HepG2 (cell line): ENCODE data around the gene GAL3ST1. TPM values are rescaled to one million over a fixed set of nuclear protein-coding genes. Genes with fewer than 3 reads are reported as not detected.

Source experiments
- CHD4 ChIP-seq: fragments of 200-600 bp; sonication (generic); IDR thresholded peaks from 2 replicates; pipeline ENCODE4 v1.7.0; 2017; ENCODE audit warnings: mild to moderate bottlenecking, low read length, borderline replicate concordance
- CREB3 ChIP-seq: sonication (generic); formaldehyde crosslinking; IDR thresholded peaks from 2 replicates; pipeline ENCODE4 v1.5.0; 2020; ENCODE audit warnings: missing genetic modification reagents
- DZIP1 ChIP-seq: sonication (generic); formaldehyde crosslinking; IDR thresholded peaks from 2 replicates; pipeline ENCODE4 v1.5.0; 2020; ENCODE audit warnings: mild to moderate bottlenecking, missing genetic modification reagents
- GATAD2A ChIP-seq: IDR thresholded peaks from 2 replicates; pipeline ENCODE4 v1.6.1; 2016
- MTA3 ChIP-seq: sonication (generic); formaldehyde crosslinking; IDR thresholded peaks from 2 replicates; pipeline ENCODE4 v1.4.0; 2020; ENCODE audit warnings: missing genetic modification reagents
- NCOA5 ChIP-seq: sonication (generic); formaldehyde crosslinking; IDR thresholded peaks from 2 replicates; pipeline ENCODE4 v1.4.0; 2020; ENCODE audit warnings: missing genetic modification reagents
- RFX3 ChIP-seq: IDR thresholded peaks from 2 replicates; pipeline ENCODE4 v1.6.1; 2016; ENCODE audit warnings: missing biosample characterization, missing genetic modification reagents
- ZNF674 ChIP-seq: sonication (generic); formaldehyde crosslinking; IDR thresholded peaks from 2 replicates; pipeline ENCODE4 v1.5.0; 2020; ENCODE audit warnings: low read depth, mild to moderate bottlenecking, missing genetic modification reagents
- polyA plus RNA-seq, 8 experiments: library from polyadenylated mRNA; depleted of rRNA in 3 of 8; stranded (reverse) in 7 of 8; unstranded in 1 of 8; fragments of >200 nt; fragmentation: Illumina TruSeq in 4 of 8; extraction: Trizol in 4 of 8; gene quantifications; 2 replicates each; pipeline versions ENCODE4 v1.2.1 to v1.2.3, GENCODE V29; 2011 to 2016; ENCODE audit warnings: low read depth in 4 of 8, missing spikeins in 1 of 8, mixed read lengths in 1 of 8; ENCODE audit not compliant: insufficient read depth in 1 of 8
- total RNA-seq, 5 experiments: library from RNA; depleted of rRNA; stranded (reverse); fragments of >200 nt; fragmentation: Illumina TruSeq; extraction: Trizol; gene quantifications; 2 replicates each; pipeline ENCODE4 v1.2.3, GENCODE V29; 2016; ENCODE audit warnings: low read depth in 1 of 5
- TF ChIP-seq, protein P1 (sequence below): IDR thresholded peaks from 2 replicates; pipeline ENCODE4 v1.6.1; 2012; ENCODE audit warnings: low read depth, low read length, improper control_type of control experiment
- TF ChIP-seq, protein P2 (sequence below): sonication (generic); formaldehyde crosslinking; conservative IDR thresholded peaks from 2 replicates; pipeline ENCODE4 v1.4.0; 2020; ENCODE audit warnings: missing genetic modification reagents
- TF ChIP-seq, protein P3 (sequence below): sonication (generic); formaldehyde crosslinking; IDR thresholded peaks from 2 replicates; pipeline ENCODE4 v1.4.0; 2020; ENCODE audit warnings: mild to moderate bottlenecking, missing genetic modification reagents

The GAL3ST1 gene
- total and polyA plus RNA-seq, 2 of the 13 experiments (the other 11 are each of a cell fraction or from before 2014, with no cell fraction given): 4.4 to 14.7 TPM

DNA sequence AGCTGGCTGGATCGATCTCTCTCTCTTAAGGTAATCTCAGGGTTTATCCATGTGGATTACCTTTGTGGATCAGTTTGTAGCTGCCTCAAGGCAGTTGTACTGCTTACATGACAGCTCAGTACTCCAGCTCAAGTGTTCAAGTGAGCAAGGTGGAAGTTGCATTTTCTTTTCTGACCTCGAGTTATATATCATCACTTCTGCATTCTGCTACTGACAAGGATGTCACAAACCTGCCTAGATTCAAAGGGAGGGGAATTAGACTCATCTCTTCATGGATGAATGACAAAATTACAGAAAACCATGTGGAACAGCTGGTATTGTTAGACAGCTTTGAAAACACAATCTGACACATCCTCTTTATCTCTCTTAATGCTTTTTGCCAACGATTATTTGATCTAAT lies 26.5 kb upstream of the GAL3ST1 start (continued):
- TF ChIP-seq, protein P1, sequence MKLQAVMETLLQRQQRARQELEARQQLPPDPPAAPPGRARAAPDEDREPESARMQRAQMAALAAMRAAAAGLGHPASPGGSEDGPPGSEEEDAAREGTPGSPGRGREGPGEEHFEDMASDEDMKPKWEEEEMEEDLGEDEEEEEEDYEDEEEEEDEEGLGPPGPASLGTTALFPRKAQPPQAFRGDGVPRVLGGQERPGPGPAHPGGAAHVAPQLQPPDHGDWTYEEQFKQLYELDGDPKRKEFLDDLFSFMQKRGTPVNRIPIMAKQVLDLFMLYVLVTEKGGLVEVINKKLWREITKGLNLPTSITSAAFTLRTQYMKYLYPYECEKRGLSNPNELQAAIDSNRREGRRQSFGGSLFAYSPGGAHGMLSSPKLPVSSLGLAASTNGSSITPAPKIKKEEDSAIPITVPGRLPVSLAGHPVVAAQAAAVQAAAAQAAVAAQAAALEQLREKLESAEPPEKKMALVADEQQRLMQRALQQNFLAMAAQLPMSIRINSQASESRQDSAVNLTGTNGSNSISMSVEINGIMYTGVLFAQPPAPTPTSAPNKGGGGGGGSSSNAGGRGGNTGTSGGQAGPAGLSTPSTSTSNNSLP: no peak
- TF ChIP-seq GATAD2A (CRISPR knock-in tag) (no peak), MTA3 (CRISPR knock-in tag) (no peak), ZNF674 (CRISPR knock-in tag) (no peak), NCOA5 (no peak), CREB3 (CRISPR knock-in tag) (no peak), CHD4 (no peak), DZIP1 (CRISPR knock-in tag) (no peak), RFX3 (CRISPR knock-in tag) (no peak)
- TF ChIP-seq, protein P2, sequence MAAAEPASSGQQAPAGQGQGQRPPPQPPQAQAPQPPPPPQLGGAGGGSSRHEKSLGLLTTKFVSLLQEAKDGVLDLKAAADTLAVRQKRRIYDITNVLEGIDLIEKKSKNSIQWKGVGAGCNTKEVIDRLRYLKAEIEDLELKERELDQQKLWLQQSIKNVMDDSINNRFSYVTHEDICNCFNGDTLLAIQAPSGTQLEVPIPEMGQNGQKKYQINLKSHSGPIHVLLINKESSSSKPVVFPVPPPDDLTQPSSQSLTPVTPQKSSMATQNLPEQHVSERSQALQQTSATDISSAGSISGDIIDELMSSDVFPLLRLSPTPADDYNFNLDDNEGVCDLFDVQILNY: no peak
- TF ChIP-seq, protein P3, sequence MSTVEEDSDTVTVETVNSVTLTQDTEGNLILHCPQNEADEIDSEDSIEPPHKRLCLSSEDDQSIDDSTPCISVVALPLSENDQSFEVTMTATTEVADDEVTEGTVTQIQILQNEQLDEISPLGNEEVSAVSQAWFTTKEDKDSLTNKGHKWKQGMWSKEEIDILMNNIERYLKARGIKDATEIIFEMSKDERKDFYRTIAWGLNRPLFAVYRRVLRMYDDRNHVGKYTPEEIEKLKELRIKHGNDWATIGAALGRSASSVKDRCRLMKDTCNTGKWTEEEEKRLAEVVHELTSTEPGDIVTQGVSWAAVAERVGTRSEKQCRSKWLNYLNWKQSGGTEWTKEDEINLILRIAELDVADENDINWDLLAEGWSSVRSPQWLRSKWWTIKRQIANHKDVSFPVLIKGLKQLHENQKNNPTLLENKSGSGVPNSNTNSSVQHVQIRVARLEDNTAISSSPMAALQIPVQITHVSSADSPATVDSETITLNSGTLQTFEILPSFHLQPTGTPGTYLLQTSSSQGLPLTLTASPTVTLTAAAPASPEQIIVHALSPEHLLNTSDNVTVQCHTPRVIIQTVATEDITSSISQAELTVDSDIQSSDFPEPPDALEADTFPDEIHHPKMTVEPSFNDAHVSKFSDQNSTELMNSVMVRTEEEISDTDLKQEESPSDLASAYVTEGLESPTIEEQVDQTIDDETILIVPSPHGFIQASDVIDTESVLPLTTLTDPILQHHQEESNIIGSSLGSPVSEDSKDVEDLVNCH: no peak
